ENCODE measurements around the gene IMMP2L. TPM values are rescaled to one million over a fixed set of nuclear protein-coding genes. Genes with fewer than 3 reads are reported as not detected.

Gene IMMP2L
- total RNA-seq, 1 experiment from 2014 or later = 8.6 TPM

DNA sequence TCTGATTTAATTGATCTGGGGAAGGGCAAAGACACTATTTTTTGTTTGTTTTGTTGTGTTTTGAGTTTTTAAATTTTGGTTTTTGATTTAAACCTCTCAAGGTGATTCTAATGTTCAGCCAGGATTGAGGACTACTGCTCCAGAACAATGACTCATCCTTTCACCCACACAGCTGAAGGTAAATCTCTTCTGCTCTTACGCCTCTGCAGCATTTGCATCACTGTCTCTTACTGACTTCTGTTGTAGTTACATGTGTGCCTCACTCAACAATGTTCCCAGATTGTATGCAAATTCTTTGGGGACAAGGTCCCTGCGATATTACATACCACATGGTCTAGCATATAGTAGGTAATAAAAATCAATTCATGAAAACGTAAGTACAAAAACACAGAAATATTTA lies 938.9 kb downstream of the IMMP2L start:
- Histone ChIP-seq H3K36me3 (ENCODE audit: low read depth, low read length) (no peaks in the 10 kb centered on the region), H3K9ac (ENCODE audit: low read length) (no peak overlapping the region), H3K79me2 (ENCODE audit: low read length) (no peaks in the 10 kb centered on the region), H3K4me1 (ENCODE audit: insufficient read depth, low read length) (no peaks in the 10 kb centered on the region), H4K20me1 (ENCODE audit: low read length) (no peaks in the 10 kb centered on the region), H3K9me3 (ENCODE audit: low read length) (no peaks in the 10 kb centered on the region), H3K27me3 (ENCODE audit: low read length) (no peaks in the 10 kb centered on the region), H3K9me2 (replicated peaks; ENCODE audit: low read length) (no peaks in the 10 kb centered on the region), H2AFZ (ENCODE audit: low read length) (no peak overlapping the region), H3K4me3 (ENCODE audit: low read length) (no peak overlapping the region), H3K27ac (ENCODE audit: low read length) (no peak overlapping the region), H3F3A (ENCODE audit: low read length, unreplicated experiment) (no peaks in the 10 kb centered on the region), H3K4me2 (ENCODE audit: low read length) (no peak overlapping the region)
- intact Hi-C loops (cut with micrococcal nuclease) = no loop called here
- no peak for TF ChIP-seq EZH2phosphoT487 (IDR thresholded peaks at IDR 0.05; ENCODE audit: borderline replicate concordance, low read length)
- TF ChIP-seq CTCF (conservative IDR thresholded peaks at IDR 0.05; ENCODE audit: low read depth, low read length) = no peak
- no peak for TF ChIP-seq EZH2 (IDR thresholded peaks at IDR 0.05; ENCODE audit: low read length, unreplicated experiment)
- no peak for ATAC-seq
- DNase-seq = no peak
- no TSS peak for BruUV-seq (replicated peaks)
- CTCF ChIA-PET = no interaction called here
- POLR2A ChIA-PET (ENCODE audit: unreplicated experiment) = no interaction called here

- Histone ChIP-seq H3K79me2 (ENCODE audit: low read length) (no peaks in the 10 kb centered on the region), H3K4me2 (ENCODE audit: low read length) (no peak overlapping the region), H3K27ac (ENCODE audit: low read length) (no peak overlapping the region), H3K36me3 (ENCODE audit: low read depth, low read length) (no peaks in the 10 kb centered on the region), H3K4me3 (ENCODE audit: low read length) (no peak overlapping the region), H3K4me1 (ENCODE audit: insufficient read depth, low read length) (no peaks in the 10 kb centered on the region), H3F3A (ENCODE audit: low read length, unreplicated experiment) (no peaks in the 10 kb centered on the region), H2AFZ (ENCODE audit: low read length) (no peak overlapping the region), H3K9me2 (replicated peaks; ENCODE audit: low read length) (no peaks in the 10 kb centered on the region), H3K27me3 (ENCODE audit: low read length) (no peaks in the 10 kb centered on the region), H3K9me3 (ENCODE audit: low read length) (no peaks in the 10 kb centered on the region), H3K9ac (ENCODE audit: low read length) (no peak overlapping the region), H4K20me1 (ENCODE audit: low read length) (no peaks in the 10 kb centered on the region)
- CTCF ChIA-PET = no interaction called here
- TF ChIP-seq EZH2phosphoT487 (IDR thresholded peaks at IDR 0.05; ENCODE audit: borderline replicate concordance, low read length) = no peak
- BruUV-seq (replicated peaks) = no TSS peak
- no peak for DNase-seq
- no peak for ATAC-seq
- POLR2A ChIA-PET (ENCODE audit: unreplicated experiment) = no interaction called here
- intact Hi-C loops (cut with micrococcal nuclease) = no loop called here
Observed at GRCh38 chr7:110621289-110621688, 941.0 kb downstream of the IMMP2L start.

DNA sequence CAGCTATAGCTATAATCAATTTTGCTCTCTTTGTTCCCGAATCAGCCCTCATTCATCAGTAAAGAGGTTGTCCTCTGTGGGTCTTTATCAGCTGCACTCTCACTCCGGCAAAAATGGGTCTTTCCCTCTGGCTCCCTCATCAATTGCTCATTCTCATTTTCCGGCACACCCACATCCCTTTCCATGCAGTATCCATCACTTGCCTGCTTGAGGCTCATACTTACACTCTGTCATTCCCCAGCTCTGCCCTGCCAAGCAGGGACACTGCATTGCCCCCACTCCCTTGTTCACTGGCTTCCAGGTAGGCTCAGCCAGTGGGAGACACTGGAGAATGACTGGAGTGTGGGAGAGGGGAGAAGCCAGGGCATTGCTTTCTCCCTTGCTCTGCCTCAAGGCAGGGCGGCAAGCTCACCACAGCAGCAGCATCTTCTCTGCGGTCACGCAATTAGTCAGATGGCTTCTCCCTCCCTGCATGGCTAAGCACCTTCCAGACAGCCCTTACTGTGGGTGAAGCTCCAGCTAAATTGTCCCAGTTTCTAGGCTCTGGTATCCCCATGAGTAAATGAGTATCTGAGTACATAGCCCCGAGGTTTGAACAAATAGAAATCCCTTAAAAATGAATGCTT lies 942.1 kb downstream of the IMMP2L start:
- H3F3A ChIP-seq (ENCODE audit: low read length, unreplicated experiment) = no peaks in the 10 kb centered on the region
- no peaks in the 10 kb centered on the region for H3K4me1 ChIP-seq (ENCODE audit: insufficient read depth, low read length)
- ATAC-seq (no peak), DNase-seq (no peak)
- H3K9me3 ChIP-seq (ENCODE audit: low read length) = no peaks in the 10 kb centered on the region
- TF ChIP-seq CTCF (conservative IDR thresholded peaks at IDR 0.05; ENCODE audit: low read depth, low read length) = no peak
- TF ChIP-seq EZH2 (IDR thresholded peaks at IDR 0.05; ENCODE audit: low read length, unreplicated experiment) = no peak
- TF ChIP-seq EZH2phosphoT487 (IDR thresholded peaks at IDR 0.05; ENCODE audit: borderline replicate concordance, low read length) = no peak
- BruUV-seq (replicated peaks) = no TSS peak
- ChIA-PET CTCF (no interaction called here), POLR2A (ENCODE audit: unreplicated experiment) (no interaction called here)
- no peak overlapping the region for H3K4me3 ChIP-seq (ENCODE audit: low read length)
- no peaks in the 10 kb centered on the region for H3K79me2 ChIP-seq (ENCODE audit: low read length)
- H3K27ac ChIP-seq (ENCODE audit: low read length) = no peak overlapping the region
- no peaks in the 10 kb centered on the region for H3K36me3 ChIP-seq (ENCODE audit: low read depth, low read length)
- H4K20me1 ChIP-seq (ENCODE audit: low read length) = no peaks in the 10 kb centered on the region
- no peaks in the 10 kb centered on the region for H3K27me3 ChIP-seq (ENCODE audit: low read length)
- H3K9ac ChIP-seq (ENCODE audit: low read length) = no peak overlapping the region
- H2AFZ ChIP-seq (ENCODE audit: low read length) = no peak overlapping the region
- no peak overlapping the region for H3K4me2 ChIP-seq (ENCODE audit: low read length)
- intact Hi-C loops (cut with micrococcal nuclease) = no loop called here
- H3K9me2 ChIP-seq (replicated peaks; ENCODE audit: low read length) = no peaks in the 10 kb centered on the region
